ENCODE measurements around the gene BBS1. TPM values are rescaled to one million over a fixed set of nuclear protein-coding genes. Genes with fewer than 3 reads are reported as not detected.
"Not testable (repeated sequence)": the region's sequence is repeated elsewhere in the genome, so short reads cannot be mapped to it uniquely, and the experiment has no call there.

BBS1 gene
- total and polyA plus RNA-seq, 4 donors, result 4.2 to 18.5 (median 8.6) TPM

- Histone ChIP-seq H3K4me1 (ENCODE audit: control insufficient read depth in 4 of 4, insufficient read depth in 4 of 4, low read length in 3 of 4) (peaks cover 4 to 14% (median 9%) of the 10 kb centered on the region in 4 donors), H3K4me3 (ENCODE audit: low read depth in 1 of 3, low read length in 3 of 3) (no peak overlapping the region), H3K9me3 (ENCODE audit: control insufficient read depth in 4 of 4, low read length in 3 of 4) (no peaks in the 10 kb centered on the region), H3K27ac (ENCODE audit: low read depth in 1 of 2, low read length in 2 of 2) (no peak overlapping the region), H3K9ac (ENCODE audit: low read depth in 1 of 2, low read length in 2 of 2) (no peak overlapping the region), H3K36me3 (ENCODE audit: control insufficient read depth in 4 of 4, insufficient read depth in 3 of 4, low read depth in 1 of 4, low read length in 3 of 4) (no peaks in the 10 kb centered on the region), H3K27me3 (ENCODE audit: control insufficient read depth in 4 of 4, insufficient read depth in 4 of 4, low read length in 3 of 4) (no peaks in the 10 kb centered on the region)
- 91% methylated on average over 3 of the region's 3 CpGs for WGBS
- no peak for DNase-seq (ENCODE audit: low spot score)
- TF ChIP-seq FOXA1 (IDR thresholded peaks at IDR 0.05), result no peak
- no peak for TF ChIP-seq SP1 (IDR thresholded peaks at IDR 0.05)
- no peak for TF ChIP-seq EGR1 (IDR thresholded peaks at IDR 0.05; ENCODE audit: low read depth in 2 of 2)
- TF ChIP-seq MAX (IDR thresholded peaks at IDR 0.05), result no peak
- TF ChIP-seq JUND (IDR thresholded peaks at IDR 0.05), result no peak
- TF ChIP-seq GABPA (IDR thresholded peaks at IDR 0.05 in 1 of 2, conservative IDR thresholded peaks at IDR 0.05 in 1 of 2), result no peak
- no peak for TF ChIP-seq YY1 (IDR thresholded peaks at IDR 0.05)
- no peak for TF ChIP-seq REST (IDR thresholded peaks at IDR 0.05)
- no peak for TF ChIP-seq HNF4G (IDR thresholded peaks at IDR 0.05)
- TF ChIP-seq ATF3 (IDR thresholded peaks at IDR 0.05), result no peak
- no peak for TF ChIP-seq CTCF (IDR thresholded peaks at IDR 0.05; ENCODE audit: low read depth, low read length, missing input control)
- TF ChIP-seq RXRA (IDR thresholded peaks at IDR 0.05), result no peak
- TF ChIP-seq ZBTB33 (IDR thresholded peaks at IDR 0.05), result no peak
- TF ChIP-seq TAF1 (conservative IDR thresholded peaks at IDR 0.05), result no peak
- TF ChIP-seq HNF4A (conservative IDR thresholded peaks at IDR 0.05), result no peak
- no peak for TF ChIP-seq RAD21 (IDR thresholded peaks at IDR 0.05)
- no peak for TF ChIP-seq FOXA2 (IDR thresholded peaks at IDR 0.05)
- TF ChIP-seq NR2F2 (IDR thresholded peaks at IDR 0.05), result no peak
Measured at GRCh38 chr11:66462911-66463310, 47.5 kb upstream of the BBS1 start.

GRCh38 chr11:66464116-66464515, 46.3 kb upstream of the BBS1 start:
- not testable (repeated sequence) for H3K27ac ChIP-seq (ENCODE audit: low read depth in 1 of 2, low read length in 2 of 2); H3K9me3 ChIP-seq (ENCODE audit: control insufficient read depth in 4 of 4, low read length in 3 of 4); DNase-seq (ENCODE audit: low spot score); H3K9ac ChIP-seq (ENCODE audit: low read depth in 1 of 2, low read length in 2 of 2); H3K27me3 ChIP-seq (ENCODE audit: control insufficient read depth in 4 of 4, insufficient read depth in 4 of 4, low read length in 3 of 4); H3K36me3 ChIP-seq (ENCODE audit: control insufficient read depth in 4 of 4, insufficient read depth in 3 of 4, low read depth in 1 of 4, low read length in 3 of 4); H3K4me3 ChIP-seq (ENCODE audit: low read depth in 1 of 3, low read length in 3 of 3)
- peaks cover 4 to 16% (median 10%) of the 10 kb centered on the region in 4 donors for H3K4me1 ChIP-seq (ENCODE audit: control insufficient read depth in 4 of 4, insufficient read depth in 4 of 4, low read length in 3 of 4)
- 87% methylated on average over 5 of the region's 5 CpGs for WGBS
